Fibroblast of pulmonary artery (primary cell): ENCODE measurements around the gene IFI30.

Source experiments
- DNase-seq: peaks from one replicate; pipeline ENCODE4 v3.0.0-alpha.2; 2010; ENCODE audit warnings: low read depth
- H3K4me3 ChIP-seq: replicated peaks from 2 replicates; pipeline ENCODE4 v1.5.1; 2011; ENCODE audit warnings: low read depth, mild to moderate bottlenecking, control low read depth, low read length, moderate library complexity
- CTCF ChIP-seq: IDR thresholded peaks from 2 replicates; pipeline ENCODE4 v1.5.1; 2011; ENCODE audit warnings: mild to moderate bottlenecking, control low read depth, low read length, inconsistent platforms; ENCODE audit errors: missing control alignments

The IFI30 gene

GRCh38 chr19:18161636-18162002 lies 12.0 kb upstream of the IFI30 start:
- DNase-seq: no peak
- TF ChIP-seq CTCF: no peak
- H3K4me3 ChIP-seq: peak overlapping the region; percentile 3

GRCh38 chr19:18164072-18164471 lies 9.5 kb upstream of the IFI30 start:
- TF ChIP-seq CTCF: no peak

GRCh38 chr19:18165794-18166544 lies 7.6 kb upstream of the IFI30 start:
- DNase-seq: no peak
- H3K4me3 ChIP-seq: no peak overlapping the region
- TF ChIP-seq CTCF: no peak

More at GRCh38 chr19:18164072-18164471, 9.5 kb upstream of the IFI30 start:
- DNase-seq: no peak
- H3K4me3 ChIP-seq: no peak overlapping the region

GRCh38 chr19:18167011-18167410 lies 6.6 kb upstream of the IFI30 start:
- DNase-seq: no peak
- H3K4me3 ChIP-seq: no peak overlapping the region
- no peak for TF ChIP-seq CTCF

- peak; percentile 67 for TF ChIP-seq CTCF
- peak; percentile 40 for DNase-seq
- H3K4me3 ChIP-seq: no peak overlapping the region
Observed at GRCh38 chr19:18167975-18168645, 5.5 kb upstream of the IFI30 start.

GRCh38 chr19:18168673-18169381 lies 4.8 kb upstream of the IFI30 start:
- no peak for TF ChIP-seq CTCF
- DNase-seq: no peak
- H3K4me3 ChIP-seq: no peak overlapping the region
